GM23338 (cell line): ENCODE measurements around the gene SETBP1. TPM values are rescaled to one million over a fixed set of nuclear protein-coding genes. Genes with fewer than 3 reads are reported as not detected.

ENCODE experiments used
- ATAC-seq: fragments of 200-7000 bp; cut with Tn5 transposase; 3 replicates; pipeline ENCODE4 v1.9.1; 2020
- DNase-seq: peaks from one replicate; pipeline ENCODE4 v3.0.0-alpha.2; 2015; ENCODE audit warnings: low spot score
- H2AFZ ChIP-seq: fragments of 200-600 bp; sonication (generic); 2 replicates; pipeline ENCODE4 v1.8.0; 2016; ENCODE audit warnings: antibody characterized with exemption, mild to moderate bottlenecking, moderate library complexity
- H3F3A ChIP-seq: fragments of 200-600 bp; sonication (generic); replicated peaks from 2 replicates; pipeline ENCODE4 v1.8.0; 2017; ENCODE audit warnings: antibody characterized with exemption, mixed run types, low read depth
- H3K27ac ChIP-seq: fragments of 200-600 bp; sonication (generic); 2 replicates; pipeline ENCODE4 v1.6.1; 2016; ENCODE audit warnings: low read depth
- H3K27me3 ChIP-seq: fragments of 200-600 bp; sonication (generic); 2 replicates; pipeline ENCODE4 v1.8.0; 2016; ENCODE audit warnings: mild to moderate bottlenecking, mixed run types, moderate library complexity; ENCODE audit not compliant: insufficient read depth
- H3K36me3 ChIP-seq: fragments of 200-600 bp; sonication (generic); 2 replicates; pipeline ENCODE4 v1.8.0; 2016; ENCODE audit warnings: mild to moderate bottlenecking; ENCODE audit not compliant: insufficient read depth
- H3K4me1 ChIP-seq: fragments of 200-600 bp; sonication (generic); 2 replicates; pipeline ENCODE4 v1.8.0; 2016; ENCODE audit warnings: mild to moderate bottlenecking, moderate library complexity; ENCODE audit not compliant: insufficient read depth
- H3K4me2 ChIP-seq: fragments of 200-600 bp; sonication (generic); 2 replicates; pipeline ENCODE4 v1.7.1; 2017; ENCODE audit warnings: mixed run types
- H3K4me3 ChIP-seq: fragments of 200-600 bp; sonication (generic); 2 replicates; pipeline ENCODE4 v1.6.1; 2016; ENCODE audit warnings: mixed run types
- H3K79me2 ChIP-seq: fragments of 200-600 bp; sonication (generic); replicated peaks from 2 replicates; pipeline ENCODE4 v1.8.0; 2017; ENCODE audit warnings: mild to moderate bottlenecking; ENCODE audit not compliant: insufficient read depth
- H3K9me2 ChIP-seq: fragments of 200-600 bp; sonication (generic); 2 replicates; pipeline ENCODE4 v1.8.0; 2017; ENCODE audit not compliant: insufficient read depth
- H4K20me1 ChIP-seq: fragments of 200-600 bp; sonication (generic); replicated peaks from 2 replicates; pipeline ENCODE4 v1.8.0; 2017; ENCODE audit warnings: mild to moderate bottlenecking; ENCODE audit not compliant: insufficient read depth
- H3K27ac Mint-ChIP-seq: 2 replicates; pipeline ENCODE4 v1.8.0; 2020; ENCODE audit warnings: inconsistent platforms, mild to moderate bottlenecking, moderate library complexity, mixed read lengths
- H3K27me3 Mint-ChIP-seq: 3 replicates; pipeline ENCODE4 v1.8.0; 2022; ENCODE audit warnings: low read depth, mild to moderate bottlenecking, moderate library complexity, mixed read lengths, inconsistent platforms; ENCODE audit not compliant: insufficient read depth, poor library complexity
- H3K36me3 Mint-ChIP-seq: 3 replicates; pipeline ENCODE4 v1.8.0; 2021; ENCODE audit warnings: low read depth, mild to moderate bottlenecking, inconsistent platforms, moderate library complexity, mixed read lengths
- H3K4me1 Mint-ChIP-seq: 3 replicates; pipeline ENCODE4 v1.8.0; 2020; ENCODE audit warnings: mild to moderate bottlenecking, inconsistent platforms, mixed read lengths
- H3K4me3 Mint-ChIP-seq: 3 replicates; pipeline ENCODE4 v1.8.0; 2021; ENCODE audit warnings: moderate library complexity, mild to moderate bottlenecking, inconsistent platforms, mixed read lengths
- H3K9me3 Mint-ChIP-seq: 3 replicates; pipeline ENCODE4 v1.8.0; 2020; ENCODE audit warnings: moderate library complexity, mild to moderate bottlenecking, inconsistent platforms, mixed read lengths
- EZH2 ChIP-seq: fragments of 200-600 bp; sonication (generic); IDR thresholded peaks from one replicate; pipeline ENCODE4 v1.8.0; 2017; ENCODE audit warnings: antibody characterized with exemption, mild to moderate bottlenecking, low read depth; ENCODE audit not compliant: unreplicated experiment
- JUNB ChIP-seq: IDR thresholded peaks from one replicate; pipeline ENCODE4 v1.6.1; 2016; ENCODE audit warnings: antibody characterized with exemption; ENCODE audit not compliant: unreplicated experiment
- POLR2AphosphoS5 ChIP-seq: IDR thresholded peaks from 2 replicates; pipeline ENCODE4 v1.6.1; 2016; ENCODE audit warnings: antibody characterized with exemption, low read depth
- ZNF114 ChIP-seq: fragments of 250-450 bp; sonication (Bioruptor Pico); IDR thresholded peaks from 2 replicates; pipeline ENCODE4 v1.5.0; 2020; ENCODE audit warnings: mild to moderate bottlenecking, moderate library complexity
- ZNF462 ChIP-seq: fragments of 250-450 bp; sonication (Bioruptor Pico); IDR thresholded peaks from 2 replicates; pipeline ENCODE4 v1.5.0; 2020; ENCODE audit warnings: mild to moderate bottlenecking, moderate library complexity
- polyA plus RNA-seq: library from polyadenylated mRNA; unstranded; fragments of >200 nt; fragmentation: Nextera tagmentation; extraction: Ambion mirVana; gene quantifications from 2 replicates; pipeline ENCODE4 v1.2.1, GENCODE V29; 2016
- total RNA-seq: library from RNA; depleted of rRNA; stranded (reverse); fragments of >200 nt; shearing (Covaris generic); gene quantifications from 2 replicates; pipeline ENCODE4 v1.2.3, GENCODE V29; 2014

Gene SETBP1
- total and polyA plus RNA-seq, 2 experiments from 2014 or later: 1.6 to 5.5 TPM

- TF ChIP-seq ZNF462 (CRISPR knock-in tag) (no peak), EZH2 (no peak)
These were observed 25.3 kb upstream of the SETBP1 start (continued) for GRCh38 chr18:44655435-44655834.

- DNase-seq: no peak
- Histone ChIP-seq H3K4me2 (no peak overlapping the region), H3K27ac (no peak overlapping the region), H3F3A (no peaks in the 10 kb centered on the region), H2AFZ (no peak overlapping the region), H3K9me2 (peaks cover 4% of the 10 kb centered on the region; the same call in 1 of the 2 replicates), H3K4me1 (no peaks in the 10 kb centered on the region), H3K36me3 (no peaks in the 10 kb centered on the region), H3K4me3 (no peak overlapping the region), H3K27me3 (no peaks in the 10 kb centered on the region), H3K79me2 (no peaks in the 10 kb centered on the region), H4K20me1 (no peaks in the 10 kb centered on the region)
- no peak for ATAC-seq
- Mint-ChIP-seq H3K4me1 (no peaks in the 10 kb centered on the region), H3K27me3 (no peaks in the 10 kb centered on the region), H3K27ac (no peak overlapping the region), H3K9me3 (no peaks in the 10 kb centered on the region), H3K36me3 (no peaks in the 10 kb centered on the region), H3K4me3 (no peak overlapping the region)
- TF ChIP-seq POLR2AphosphoS5: no peak
- no peak for TF ChIP-seq ZNF114
- no peak for TF ChIP-seq JUNB
- no peak for TF ChIP-seq ZNF462 (CRISPR knock-in tag)
These were observed 20.9 kb upstream of the SETBP1 start for GRCh38 chr18:44659771-44660170.
